Spleen (tissue), 7 donors: ENCODE data around the gene MRRF.

Experiments used
- POLR2A ChIP-seq, 3 donors: fragments of 450-650 bp; IDR thresholded peaks; one replicate each; pipeline ENCODE4 v1.5.1; 2017; ENCODE audit warnings: antibody characterized with exemption in 3 of 3, mild to moderate bottlenecking in 1 of 3
- TF ChIP-seq, protein P1 (sequence below), 11 experiments: fragments of 200-600 bp in 7 of 11; fragments of 450-650 bp in 4 of 11; sonication (generic) in 4 of 11; IDR thresholded peaks in 8 of 11; conservative IDR thresholded peaks in 3 of 11; 1 replicate in 7 of 11; 2 replicates in 4 of 11; pipeline versions ENCODE4 v1.4.0 to v1.8.0; 2016 to 2021; ENCODE audit warnings: antibody characterized with exemption in 11 of 11, inconsistent platforms in 4 of 11, mild to moderate bottlenecking in 1 of 11
- donor health status: DM: no; HTN: no; CAD: no; lungs with moderate emphysema.
- donor health status: DM: no; HTN: no; CAD: no.
- donor health status: DM: no; HTN: no; CAD: no.

DNA sequence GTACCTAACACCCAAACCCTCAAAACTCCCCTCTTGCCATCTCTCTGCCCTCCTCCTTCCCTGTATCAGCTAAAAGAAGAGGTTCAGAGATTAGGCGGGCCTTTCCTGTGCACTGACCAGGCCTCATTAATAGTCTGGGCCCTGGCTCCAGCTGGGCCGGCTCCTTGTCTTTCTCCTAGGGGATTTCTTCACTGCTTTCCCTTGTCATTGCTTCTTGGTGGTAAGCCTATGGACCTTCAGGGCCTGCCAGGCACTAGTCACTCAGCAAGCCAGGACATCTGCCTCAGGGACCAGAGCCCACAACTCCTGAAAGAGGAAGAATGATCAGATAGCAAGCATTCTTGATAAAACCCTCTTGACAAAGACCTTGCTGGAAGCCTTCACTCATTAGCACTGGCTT is 50.9 kb downstream of the MRRF start:
- TF ChIP-seq, protein P1, sequence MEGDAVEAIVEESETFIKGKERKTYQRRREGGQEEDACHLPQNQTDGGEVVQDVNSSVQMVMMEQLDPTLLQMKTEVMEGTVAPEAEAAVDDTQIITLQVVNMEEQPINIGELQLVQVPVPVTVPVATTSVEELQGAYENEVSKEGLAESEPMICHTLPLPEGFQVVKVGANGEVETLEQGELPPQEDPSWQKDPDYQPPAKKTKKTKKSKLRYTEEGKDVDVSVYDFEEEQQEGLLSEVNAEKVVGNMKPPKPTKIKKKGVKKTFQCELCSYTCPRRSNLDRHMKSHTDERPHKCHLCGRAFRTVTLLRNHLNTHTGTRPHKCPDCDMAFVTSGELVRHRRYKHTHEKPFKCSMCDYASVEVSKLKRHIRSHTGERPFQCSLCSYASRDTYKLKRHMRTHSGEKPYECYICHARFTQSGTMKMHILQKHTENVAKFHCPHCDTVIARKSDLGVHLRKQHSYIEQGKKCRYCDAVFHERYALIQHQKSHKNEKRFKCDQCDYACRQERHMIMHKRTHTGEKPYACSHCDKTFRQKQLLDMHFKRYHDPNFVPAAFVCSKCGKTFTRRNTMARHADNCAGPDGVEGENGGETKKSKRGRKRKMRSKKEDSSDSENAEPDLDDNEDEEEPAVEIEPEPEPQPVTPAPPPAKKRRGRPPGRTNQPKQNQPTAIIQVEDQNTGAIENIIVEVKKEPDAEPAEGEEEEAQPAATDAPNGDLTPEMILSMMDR (IDR thresholded peaks at IDR 0.05 in 8 of 11, conservative IDR thresholded peaks at IDR 0.05 in 3 of 11): no peak
- TF ChIP-seq POLR2A (IDR thresholded peaks at IDR 0.05): no peak
